Uterus (tissue), 4 donors: Measurements from ENCODE around the gene BLACAT1. TPM values are rescaled to one million over a fixed set of nuclear protein-coding genes. Genes with fewer than 3 reads are reported as not detected.
"Not testable (repeated sequence)": the region's sequence is repeated elsewhere in the genome, so short reads cannot be mapped to it uniquely, and the experiment has no call there.

Experiments used
- DNase-seq, 2 donors: peaks; one replicate each; pipeline ENCODE4 v3.0.0-alpha.2; 2019 to 2020
- H3K27ac ChIP-seq, 2 donors: fragments of 200-600 bp; sonication (generic); 1 replicate in 1 of 2; 2 replicates in 1 of 2; pipeline ENCODE4 v1.5.1; 2016 to 2018
- H3K27me3 ChIP-seq, 2 donors: fragments of 200-600 bp; sonication (generic); one replicate each; pipeline ENCODE4 v1.5.1; 2018 to 2019; ENCODE audit warnings: control low read depth in 1 of 2
- H3K36me3 ChIP-seq, 2 donors: fragments of 200-600 bp; sonication (generic); one replicate each; pipeline ENCODE4 v1.5.1; 2019; ENCODE audit warnings: control low read depth in 1 of 2
- H3K4me1 ChIP-seq, 2 donors: fragments of 200-600 bp; sonication (generic); one replicate each; pipeline ENCODE4 v1.5.1; 2018 to 2019; ENCODE audit warnings: control low read depth in 1 of 2
- H3K4me3 ChIP-seq, 2 donors: fragments of 200-600 bp; sonication (generic); 1 replicate in 1 of 2; 2 replicates in 1 of 2; pipeline ENCODE4 v1.5.1; 2018 to 2019; ENCODE audit warnings: mild to moderate bottlenecking in 1 of 2
- H3K9me3 ChIP-seq, 2 donors: fragments of 200-600 bp; sonication (generic); one replicate each; pipeline ENCODE4 v1.5.1; 2019; ENCODE audit warnings: control low read depth in 1 of 2
- POLR2A ChIP-seq, 2 donors: fragments of 450-650 bp; IDR thresholded peaks; one replicate each; pipeline ENCODE4 v1.6.1; 2016; ENCODE audit warnings: antibody characterized with exemption in 2 of 2, mild to moderate bottlenecking in 1 of 2, moderate library complexity in 1 of 2
- intact Hi-C: fragments of 100-400 bp; cut with DNase I; formaldehyde crosslinking; loops from one replicate; pipeline ENCODE4 v1.15.1; 2023; ENCODE audit warnings: low total_unique reads
- total RNA-seq, 4 donors: library from RNA; depleted of rRNA in 3 of 4; stranded (reverse); fragments of >200 nt in 3 of 4; gene quantifications; one replicate each; pipeline versions ENCODE4 v1.1.0 to v1.2.4, GENCODE V29; 2014 to 2023
- TF ChIP-seq, protein P1 (sequence below), 4 experiments: fragments of 200-600 bp in 2 of 4; fragments of 450-650 bp in 2 of 4; sonication (generic) in 2 of 4; IDR thresholded peaks; one replicate each; pipeline ENCODE4 v1.5.1; 2016 to 2019; ENCODE audit warnings: antibody characterized with exemption in 4 of 4, mild to moderate bottlenecking in 2 of 4, moderate library complexity in 1 of 4
- donor health status: DM: yes; HTN: yes; CAD: no.

Gene BLACAT1
- total RNA-seq, 4 donors from 2014 or later, result 0.52 to 1.0 TPM; not detected in 2

DNA sequence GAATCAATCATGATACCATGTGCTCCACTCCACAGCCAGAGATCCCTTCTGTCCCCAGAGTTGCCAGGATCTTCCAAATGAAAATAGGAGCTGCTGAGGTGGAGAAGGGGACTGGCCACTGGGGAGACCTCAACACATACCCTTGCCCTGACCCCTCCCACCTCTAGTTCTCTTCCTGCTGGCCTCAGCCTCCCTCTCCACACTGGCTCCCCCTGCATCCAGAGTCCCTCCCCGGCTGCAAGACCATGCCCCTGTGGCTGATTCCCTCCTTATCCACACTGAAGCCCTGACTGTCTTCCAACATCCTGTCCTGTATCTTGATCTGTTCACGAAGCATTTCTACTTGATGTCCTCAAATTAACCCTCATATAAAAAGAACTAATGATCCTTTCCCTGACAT lies 27.5 kb upstream of the BLACAT1 start:
- no peak overlapping the region for H3K27ac ChIP-seq
- no peaks in the 10 kb centered on the region for H3K36me3 ChIP-seq
- H3K27me3 ChIP-seq, result no peaks in the 10 kb centered on the region
- intact Hi-C loops, result loop anchor here (10.0 kb wide), 1 partner anchor 139 kb away; no protein-coding TSS in a partner anchor
- no peak for TF ChIP-seq POLR2A (IDR thresholded peaks at IDR 0.05)
- TF ChIP-seq, protein P1, sequence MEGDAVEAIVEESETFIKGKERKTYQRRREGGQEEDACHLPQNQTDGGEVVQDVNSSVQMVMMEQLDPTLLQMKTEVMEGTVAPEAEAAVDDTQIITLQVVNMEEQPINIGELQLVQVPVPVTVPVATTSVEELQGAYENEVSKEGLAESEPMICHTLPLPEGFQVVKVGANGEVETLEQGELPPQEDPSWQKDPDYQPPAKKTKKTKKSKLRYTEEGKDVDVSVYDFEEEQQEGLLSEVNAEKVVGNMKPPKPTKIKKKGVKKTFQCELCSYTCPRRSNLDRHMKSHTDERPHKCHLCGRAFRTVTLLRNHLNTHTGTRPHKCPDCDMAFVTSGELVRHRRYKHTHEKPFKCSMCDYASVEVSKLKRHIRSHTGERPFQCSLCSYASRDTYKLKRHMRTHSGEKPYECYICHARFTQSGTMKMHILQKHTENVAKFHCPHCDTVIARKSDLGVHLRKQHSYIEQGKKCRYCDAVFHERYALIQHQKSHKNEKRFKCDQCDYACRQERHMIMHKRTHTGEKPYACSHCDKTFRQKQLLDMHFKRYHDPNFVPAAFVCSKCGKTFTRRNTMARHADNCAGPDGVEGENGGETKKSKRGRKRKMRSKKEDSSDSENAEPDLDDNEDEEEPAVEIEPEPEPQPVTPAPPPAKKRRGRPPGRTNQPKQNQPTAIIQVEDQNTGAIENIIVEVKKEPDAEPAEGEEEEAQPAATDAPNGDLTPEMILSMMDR (IDR thresholded peaks at IDR 0.05), result no peak
- no peak for DNase-seq
- H3K4me1 ChIP-seq, result no peaks in the 10 kb centered on the region
- H3K9me3 ChIP-seq, result no peaks in the 10 kb centered on the region
- no peak overlapping the region for H3K4me3 ChIP-seq

DNA sequence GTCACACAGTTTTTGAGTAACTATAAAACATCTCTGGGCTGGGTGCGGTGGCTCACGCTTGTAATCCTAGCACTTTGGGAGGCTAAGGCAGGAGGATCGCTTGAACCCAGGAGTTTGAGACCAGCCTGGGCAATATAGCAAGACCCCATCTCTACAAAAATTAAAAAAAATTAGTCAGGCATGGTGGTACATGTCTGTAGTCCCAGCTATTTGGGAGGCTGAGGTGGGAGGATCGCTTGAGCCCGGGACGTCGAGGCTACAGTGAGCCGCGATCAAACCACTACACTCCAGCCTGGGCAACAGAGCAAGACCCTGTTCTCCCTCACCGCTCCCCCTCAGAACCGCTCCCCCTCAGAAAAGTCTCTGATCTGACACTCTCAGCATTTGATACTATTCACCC lies 26.7 kb upstream of the BLACAT1 start:
- not testable (repeated sequence) for H3K4me1 ChIP-seq, DNase-seq, H3K27ac ChIP-seq, H3K36me3 ChIP-seq, H3K4me3 ChIP-seq, H3K27me3 ChIP-seq, H3K9me3 ChIP-seq
- intact Hi-C loops, result loop anchor here (10.0 kb wide), 1 partner anchor 138 kb away; no protein-coding TSS in a partner anchor

DNA sequence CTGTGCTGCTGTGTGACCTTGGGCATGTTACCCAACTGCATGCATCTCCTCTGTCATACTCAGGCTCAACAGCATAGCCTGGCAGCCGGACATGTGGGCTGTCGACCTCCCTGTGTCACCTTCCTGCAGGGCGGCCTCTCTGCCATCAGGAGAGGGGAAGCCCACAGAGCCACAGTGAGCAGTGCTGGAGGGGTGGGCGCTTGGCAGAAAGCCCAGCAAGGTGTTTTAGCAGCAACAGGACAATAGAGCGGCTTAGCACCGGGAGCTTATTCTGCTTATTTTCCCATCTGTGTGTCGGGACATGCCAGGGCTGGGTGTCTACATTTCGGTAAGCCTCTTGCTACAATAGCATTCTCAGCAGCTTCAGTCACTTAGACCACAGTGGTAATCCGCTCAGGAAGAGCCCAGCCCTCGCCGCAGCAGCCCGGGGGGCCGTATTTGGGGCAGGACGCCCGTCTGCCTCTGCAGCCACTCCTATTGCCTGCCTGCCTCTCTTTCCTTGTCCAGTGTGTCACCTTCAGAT lies 25.8 kb upstream of the BLACAT1 start:
- no peak overlapping the region for H3K27ac ChIP-seq
- TF ChIP-seq, protein P1 (IDR thresholded peaks at IDR 0.05), result no peak
- TF ChIP-seq POLR2A (IDR thresholded peaks at IDR 0.05), result no peak
- H3K4me3 ChIP-seq, result no peak overlapping the region
- H3K27me3 ChIP-seq, result no peaks in the 10 kb centered on the region
- no peak for DNase-seq
- no peaks in the 10 kb centered on the region for H3K36me3 ChIP-seq
- H3K9me3 ChIP-seq, result no peaks in the 10 kb centered on the region
- intact Hi-C loops, result loop anchor here (10.0 kb wide), 1 partner anchor 137 kb away; no protein-coding TSS in a partner anchor
- no peaks in the 10 kb centered on the region for H3K4me1 ChIP-seq

DNA sequence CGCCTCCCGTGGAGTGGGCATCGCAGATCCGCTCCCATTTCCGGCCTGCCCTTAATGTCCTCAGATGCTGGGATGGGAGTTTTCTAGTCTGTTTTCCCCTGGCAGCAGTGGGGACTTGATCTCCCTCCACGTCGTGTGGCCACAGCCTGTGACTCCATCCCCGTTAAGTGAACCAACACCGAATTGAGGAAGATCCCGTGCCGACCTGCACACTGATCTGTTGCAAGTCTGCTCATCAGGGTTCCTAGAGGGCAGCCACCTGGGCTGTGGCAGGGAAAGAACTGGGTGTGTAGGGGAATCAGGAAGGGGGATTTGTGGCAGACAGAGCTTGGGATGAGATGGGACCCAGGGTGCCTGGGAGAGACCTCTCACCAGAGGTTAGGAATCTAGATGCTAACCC lies 25.4 kb upstream of the BLACAT1 start:
- intact Hi-C loops, result loop anchor here (10.0 kb wide), 1 partner anchor 136 kb away; no protein-coding TSS in a partner anchor
- Histone ChIP-seq H3K36me3 (no peaks in the 10 kb centered on the region), H3K27ac (no peak overlapping the region), H3K9me3 (no peaks in the 10 kb centered on the region), H3K27me3 (no peaks in the 10 kb centered on the region), H3K4me3 (no peak overlapping the region), H3K4me1 (no peaks in the 10 kb centered on the region)
- no peak for TF ChIP-seq POLR2A (IDR thresholded peaks at IDR 0.05)
- TF ChIP-seq, protein P1 (IDR thresholded peaks at IDR 0.05), result no peak
- DNase-seq, result no peak

DNA sequence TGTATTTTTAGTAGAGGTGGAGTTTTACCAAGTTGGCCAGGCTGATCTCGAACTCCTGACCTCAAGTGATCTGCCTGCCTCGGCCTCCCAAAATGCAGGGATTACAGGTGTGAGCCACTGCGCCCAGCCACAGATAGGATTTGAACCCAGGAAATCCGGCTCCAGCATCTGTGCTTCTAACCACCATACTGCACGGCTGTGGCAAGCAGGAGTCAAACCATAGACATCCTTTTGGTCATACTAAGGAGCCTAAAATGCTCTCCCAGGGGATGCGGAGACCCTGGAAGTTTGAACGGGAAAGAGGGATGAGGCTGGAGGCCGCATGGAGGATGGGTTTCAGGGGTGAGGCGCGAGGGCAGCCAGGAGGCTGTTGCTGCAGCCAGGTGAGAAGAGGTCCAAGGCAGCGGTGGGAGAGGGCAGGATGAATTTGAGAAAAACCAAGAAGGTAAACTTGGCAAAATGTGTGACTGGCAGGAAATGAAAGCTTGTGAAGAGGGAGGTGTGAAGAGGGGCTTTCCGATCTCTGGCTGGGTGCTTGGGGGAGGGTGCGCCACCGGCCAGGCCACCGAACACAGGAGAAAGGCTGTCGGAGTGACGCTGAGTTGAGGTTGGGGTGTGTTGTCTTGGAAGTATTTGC lies 24.6 kb upstream of the BLACAT1 start:
- intact Hi-C loops, result loop anchor here (10.0 kb wide), 1 partner anchor 136 kb away; no protein-coding TSS in a partner anchor
- no peak overlapping the region for H3K27ac ChIP-seq
- no peaks in the 10 kb centered on the region for H3K27me3 ChIP-seq
- no peaks in the 10 kb centered on the region for H3K4me1 ChIP-seq
- H3K36me3 ChIP-seq, result no peaks in the 10 kb centered on the region
- DNase-seq, result no peak
- no peak overlapping the region for H3K4me3 ChIP-seq
- TF ChIP-seq POLR2A (IDR thresholded peaks at IDR 0.05), result no peak
- TF ChIP-seq, protein P1 (IDR thresholded peaks at IDR 0.05), result no peak
- no peaks in the 10 kb centered on the region for H3K9me3 ChIP-seq

DNA sequence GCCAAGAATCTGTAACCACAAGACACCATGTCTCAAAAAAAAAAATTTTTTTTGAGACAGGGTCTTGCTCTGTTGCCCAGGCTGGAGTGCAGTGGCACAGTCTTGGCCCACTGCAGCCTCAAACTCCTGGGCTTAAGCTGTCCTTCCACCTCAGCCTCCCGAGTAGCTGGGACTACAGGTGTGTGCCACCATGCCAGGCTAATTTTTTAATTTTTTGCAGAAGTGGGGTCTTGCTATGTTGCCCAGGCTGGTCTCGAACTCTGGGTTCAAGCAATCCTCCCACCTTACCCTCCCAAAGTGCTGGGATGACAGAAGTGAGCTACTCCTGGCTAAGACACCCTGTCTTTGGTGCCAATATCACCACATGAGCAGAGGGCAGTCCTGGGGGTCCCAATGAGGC lies 23.1 kb upstream of the BLACAT1 start:
- H3K36me3 ChIP-seq, DNase-seq, H3K4me1 ChIP-seq, H3K27ac ChIP-seq, H3K9me3 ChIP-seq, H3K27me3 ChIP-seq, H3K4me3 ChIP-seq, intact Hi-C loops: not testable (repeated sequence)
